Hypothalamus (tissue), 51 donors: ENCODE measurements around the gene TTLL4.

Experiments
- DNase-seq, 51 donors: peaks; one replicate each; lab custom pipeline; 2025; lab: John Stamatoyannopoulos, UW

TTLL4 gene

GRCh38 chr2:218780046-218780445, 69.4 kb downstream of the TTLL4 start:
- no peak for DNase-seq

GRCh38 chr2:218780851-218781690, 70.4 kb downstream of the TTLL4 start:
- peak in 1 of 51 donors; percentile 10 for DNase-seq

- DNase-seq, result peak in 45 of 51 donors; percentile 18 to 80 (median 54)
These were observed 71.3 kb downstream of the TTLL4 start, which contains the start of gene CYP27A1 for GRCh38 chr2:218781691-218782527. Gene CYP27A1 (plus strand): TSS chr2:218782147. CDS start chr2:218782183, 36 bp downstream.

- peak in 4 of 51 donors; percentile 30 to 47 (median 38) for DNase-seq
These were observed 71.9 kb downstream of the TTLL4 start for GRCh38 chr2:218782528-218782844.

GRCh38 chr2:218783688-218784087, 73.1 kb downstream of the TTLL4 start:
- DNase-seq, result peak in 1 of 51 donors; percentile 4

GRCh38 chr2:218785103-218785502, 74.5 kb downstream of the TTLL4 start:
- no peak for DNase-seq

GRCh38 chr2:218786133-218786532, 75.5 kb downstream of the TTLL4 start:
- DNase-seq, result no peak

- no peak for DNase-seq
These were observed 78.1 kb downstream of the TTLL4 start for GRCh38 chr2:218788529-218789255.

- DNase-seq, result no peak
These were observed 81.8 kb downstream of the TTLL4 start for GRCh38 chr2:218792433-218792832.

GRCh38 chr2:218796691-218797090, 86.1 kb downstream of the TTLL4 start:
- no peak for DNase-seq

GRCh38 chr2:218798767-218799504, 88.3 kb downstream of the TTLL4 start:
- no peak for DNase-seq

GRCh38 chr2:218799990-218800389, 89.4 kb downstream of the TTLL4 start:
- DNase-seq, result no peak

- DNase-seq, result no peak
These were observed 91.9 kb downstream of the TTLL4 start for GRCh38 chr2:218802386-218802994.

- no peak for DNase-seq
These were observed 94.2 kb downstream of the TTLL4 start for GRCh38 chr2:218804817-218805216.
